Heart right ventricle (tissue), 16 donors: ENCODE measurements around the gene CHEK1. TPM values are rescaled to one million over a fixed set of nuclear protein-coding genes. Genes with fewer than 3 reads are reported as not detected.
A peak's percentile ranks its signal among the peaks of the same experiment; 100 is the strongest.

ENCODE experiments used
- ATAC-seq, 8 donors: fragments of 200-7000 bp; cut with Tn5 transposase; one replicate each; pipeline ENCODE4 v1.9.1; 2020; ENCODE audit warnings: mild to moderate bottlenecking in 8 of 8, moderate library complexity in 8 of 8, moderate number of reproducible peaks in 1 of 8
- DNase-seq, 2 donors: peaks; one replicate each; pipeline ENCODE4 v3.0.0-alpha.2; 2020
- H3K27ac ChIP-seq, 10 donors: fragments of 200-600 bp; sonication (generic) in 2 of 10; one replicate each; pipeline versions ENCODE4 v1.5.0 to v1.8.0; 2020 to 2022; ENCODE audit warnings: mild to moderate bottlenecking in 3 of 10
- H3K27me3 ChIP-seq, 7 donors: fragments of 200-600 bp; one replicate each; pipeline ENCODE4 v1.8.0; 2021 to 2022; ENCODE audit warnings: mild to moderate bottlenecking in 2 of 7
- H3K36me3 ChIP-seq, 9 donors: fragments of 200-600 bp; sonication (generic) in 1 of 9; one replicate each; pipeline versions ENCODE4 v1.5.0 to v1.8.0; 2020 to 2022; ENCODE audit warnings: mild to moderate bottlenecking in 2 of 9
- H3K4me1 ChIP-seq, 9 donors: fragments of 200-600 bp; sonication (generic) in 1 of 9; one replicate each; pipeline versions ENCODE4 v1.5.0 to v1.8.0; 2020 to 2022; ENCODE audit warnings: mild to moderate bottlenecking in 4 of 9
- H3K4me3 ChIP-seq, 10 donors: fragments of 200-600 bp; sonication (generic) in 2 of 10; one replicate each; pipeline versions ENCODE4 v1.5.0 to v1.8.0; 2020 to 2022; ENCODE audit warnings: mild to moderate bottlenecking in 7 of 10, moderate library complexity in 2 of 10
- H3K9me3 ChIP-seq, 11 donors: fragments of 200-600 bp in 10 of 11; sonication (generic) in 2 of 11; one replicate each; pipeline versions ENCODE4 v1.5.0 to v1.8.0; 2013 to 2022; ENCODE audit warnings: mild to moderate bottlenecking in 2 of 11, control low read depth in 1 of 11, moderate library complexity in 1 of 11
- WGBS, 2 donors: extraction: QIAGEN DNeasy Blood & Tissue Kit; methylation state at CpG; one replicate each; pipeline ENCODE4 v1.1.7; 2013; ENCODE audit warnings: inconsistent platforms in 1 of 2; 5-methylcytosine and 5-hydroxymethylcytosine counted together
- intact Hi-C, 10 donors: fragments of 100-400 bp; cut with DNase I; formaldehyde crosslinking; loops; one replicate each; pipeline versions ENCODE4 v1.11.1 to v1.14.2; 2022
- polyA plus RNA-seq, 2 donors: library from polyadenylated mRNA; stranded (reverse); fragments of 200-250 nt; gene quantifications; one replicate each; pipeline ENCODE4 v1.2.3, GENCODE V29; 2013
- total RNA-seq, 10 donors: library from RNA; stranded (reverse); fragmentation: NEBNext Ultra II Directional in 3 of 10; extraction: Animal tissue kit (Norgen Biotek cat#: 25700) in 3 of 10; gene quantifications; one replicate each; pipeline versions ENCODE4 v1.2.1 to v1.2.4, GENCODE V29; 2021 to 2023
- TF ChIP-seq, protein P1 (sequence below), 9 donors: fragments of 200-600 bp; sonication (generic) in 2 of 9; IDR thresholded peaks; one replicate each; pipeline versions ENCODE4 v1.5.0 to v1.8.0; 2021 to 2022; ENCODE audit warnings: antibody characterized with exemption in 9 of 9, mild to moderate bottlenecking in 5 of 9, moderate library complexity in 1 of 9
- donor health status: Arrhythmogenic right ventricular cardiomyopathy.
- donor health status: ischemic (EF 13 %, LVEDD 7.1; RV severe dilation, severe dysfunction).
- donor health status: healthy with polysubstance abuse.
- donor health status: DM: no; HTN: yes; CAD: no.
- donor health status: DM: no; HTN: no; CAD: no.
- donor health status: ischemic (EF 25% LVEDD 6.9; RV normal size, moderate dysfunction).
- donor health status: ischemic (EF 25% LVEDD 5.7; RV mildly dilated, moderate dysfunction).
- donor health status: healthy.
- donor health status: DM: yes; HTN: yes; CAD: no.
- donor health status: Ischemic cardiomyopathy.
- donor health status: ischemic (EF 35%, LVEDD 5.7; RV mildly dilated, moderate dysfunction).
- donor health status: nonischemic (EF 11% LVEDD 7.7; RV severe dilation, severe dysfunction).
- donor health status: DM: yes; HTN: yes; CAD: no.
- donor health status: PGD.
- donor health status: ischemic (EF 29% LVEDD 5.4; RV normal size, mild dysfunction).
- donor health status: nonischemic (EF 23%, LVEDD 6.1; RV moderate dilation, normal function).

Gene CHEK1
- total and polyA plus RNA-seq, 12 donors, result 0.64 to 3.8 (median 1.2) TPM

DNA sequence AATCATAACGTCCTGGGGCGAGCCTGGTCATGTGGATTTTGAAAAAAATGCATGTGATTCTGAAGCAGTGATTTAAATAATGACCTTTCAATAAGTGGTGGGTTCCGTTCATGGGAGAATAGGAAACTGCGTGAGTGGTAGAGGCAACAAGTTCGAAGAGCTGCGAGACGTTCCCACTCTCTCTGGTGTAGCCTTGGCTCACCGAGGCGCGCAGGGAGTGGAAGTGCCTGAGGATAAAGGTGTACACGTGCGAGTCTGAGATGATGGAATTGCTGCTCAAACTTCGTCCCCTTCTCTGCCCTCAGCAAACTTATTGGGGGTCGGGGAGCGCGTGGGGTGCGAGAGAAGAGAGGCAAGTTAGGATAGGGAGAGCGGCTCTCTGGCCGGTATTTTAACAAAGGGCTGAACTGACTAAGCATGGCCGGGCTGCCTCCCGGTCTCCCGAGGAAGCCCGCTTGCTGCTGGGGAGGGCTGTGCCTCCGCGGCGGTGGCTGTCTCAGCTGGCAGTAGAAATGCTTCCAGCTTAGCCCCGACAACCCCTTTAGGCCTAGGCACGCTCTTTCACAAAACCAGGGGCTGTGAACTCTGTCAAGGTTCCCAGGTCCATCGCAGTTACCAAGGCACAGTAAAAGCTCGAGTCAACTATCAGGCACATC lies 33.2 kb upstream of the CHEK1 start:
- DNase-seq (peak; percentile 9 to 21), ATAC-seq (peak; percentile 4 to 53 (median 32))
- H3K4me1 ChIP-seq, result peaks cover 4 to 38% (median 31%) of the 10 kb centered on the region in 9 donors
- peaks cover 0 to 12% (median 4%) of the 10 kb centered on the region in 9 donors for H3K36me3 ChIP-seq
- H3K4me3 ChIP-seq, result peak overlapping the region; percentile 59 to 82 (median 72)
- no peaks in the 10 kb centered on the region for H3K9me3 ChIP-seq
- H3K27ac ChIP-seq, result peak overlapping the region; percentile 83 to 97 (median 94)
- intact Hi-C loops, result loop anchor here in 2 of 10 donors (1.0 to 10.0 kb wide), 4 partner anchors 21 to 637 kb away; partner anchors contain the start of genes CCDC15 (in 1 of the 2), CHEK1 (in 1 of the 2) and EI24 (in 1 of the 2)
- H3K27me3 ChIP-seq, result no peaks in the 10 kb centered on the region
- WGBS, 2 donors, result 1 to 2% methylated on average over 30 of the region's 30 CpGs
- TF ChIP-seq, protein P1, sequence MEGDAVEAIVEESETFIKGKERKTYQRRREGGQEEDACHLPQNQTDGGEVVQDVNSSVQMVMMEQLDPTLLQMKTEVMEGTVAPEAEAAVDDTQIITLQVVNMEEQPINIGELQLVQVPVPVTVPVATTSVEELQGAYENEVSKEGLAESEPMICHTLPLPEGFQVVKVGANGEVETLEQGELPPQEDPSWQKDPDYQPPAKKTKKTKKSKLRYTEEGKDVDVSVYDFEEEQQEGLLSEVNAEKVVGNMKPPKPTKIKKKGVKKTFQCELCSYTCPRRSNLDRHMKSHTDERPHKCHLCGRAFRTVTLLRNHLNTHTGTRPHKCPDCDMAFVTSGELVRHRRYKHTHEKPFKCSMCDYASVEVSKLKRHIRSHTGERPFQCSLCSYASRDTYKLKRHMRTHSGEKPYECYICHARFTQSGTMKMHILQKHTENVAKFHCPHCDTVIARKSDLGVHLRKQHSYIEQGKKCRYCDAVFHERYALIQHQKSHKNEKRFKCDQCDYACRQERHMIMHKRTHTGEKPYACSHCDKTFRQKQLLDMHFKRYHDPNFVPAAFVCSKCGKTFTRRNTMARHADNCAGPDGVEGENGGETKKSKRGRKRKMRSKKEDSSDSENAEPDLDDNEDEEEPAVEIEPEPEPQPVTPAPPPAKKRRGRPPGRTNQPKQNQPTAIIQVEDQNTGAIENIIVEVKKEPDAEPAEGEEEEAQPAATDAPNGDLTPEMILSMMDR (IDR thresholded peaks at IDR 0.05), result no peak

DNA sequence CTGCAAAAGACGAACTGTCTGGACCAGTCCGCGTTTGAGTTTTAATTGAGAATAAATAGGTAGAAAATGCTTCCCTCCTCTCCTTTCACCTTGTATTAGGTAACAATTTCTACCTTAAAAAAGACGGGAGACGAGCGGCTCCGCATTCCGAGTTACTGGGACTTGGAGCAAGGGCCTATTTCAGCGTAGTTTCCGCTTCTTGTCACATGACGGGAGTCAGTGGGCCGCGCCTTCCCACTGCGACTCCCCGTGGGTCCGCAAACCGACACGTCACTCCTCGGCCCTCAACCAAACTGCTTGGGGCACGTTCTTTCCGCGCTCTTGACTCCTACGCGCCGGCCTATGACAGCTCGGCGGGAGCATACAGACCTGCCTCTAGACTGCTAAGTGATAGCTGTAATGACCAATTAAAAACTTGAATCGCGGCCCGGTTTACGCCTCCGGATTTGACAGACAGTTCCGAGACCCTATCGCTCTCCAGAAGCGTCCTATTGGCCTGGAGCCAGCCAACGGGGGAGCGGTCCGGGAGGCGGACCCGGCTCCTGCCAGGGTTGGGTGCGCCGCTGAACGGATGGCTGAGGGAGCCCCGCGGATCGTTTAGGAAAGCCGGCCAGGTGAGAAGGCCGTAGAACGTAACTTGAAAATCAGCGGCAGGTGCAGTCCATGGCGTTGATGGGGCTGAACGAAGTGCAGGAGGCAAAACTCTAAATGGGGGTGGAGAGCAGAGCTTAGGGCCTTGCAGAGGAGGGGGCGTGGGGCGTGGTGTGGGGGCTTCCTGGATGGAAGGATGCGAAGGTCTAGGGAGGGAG lies 32.5 kb upstream of the CHEK1 start, which contains the start of gene STT3A:
Gene STT3A (plus strand): TSS at position 548 of the 809 bp plus-strand sequence. CDS start 3,064 bp downstream, outside the sequence.
- Histone ChIP-seq H3K36me3 (peaks cover 0 to 19% (median 9%) of the 10 kb centered on the region in 9 donors), H3K27me3 (no peaks in the 10 kb centered on the region), H3K9me3 (no peaks in the 10 kb centered on the region), H3K4me1 (peaks cover 4 to 38% (median 31%) of the 10 kb centered on the region in 9 donors), H3K27ac (peak within 1 kb of the TSS; percentile 83 to 97 (median 94)), H3K4me3 (peak within 1 kb of the TSS; percentile 65 to 82 (median 72))
- TF ChIP-seq, protein P1 (IDR thresholded peaks at IDR 0.05), result no peak
- ATAC-seq, result peak; percentile 98 to 100 (median 99)
- 0 to 1% methylated on average over 55 of the region's 55 CpGs for WGBS, 2 donors
- intact Hi-C loops, result loop anchor here in 2 of 10 donors (1.0 to 10.0 kb wide), 4 partner anchors 22 to 638 kb away; partner anchors contain the start of genes CCDC15 (in 1 of the 2), CHEK1 (in 1 of the 2) and EI24 (in 1 of the 2)
- DNase-seq, result peak; percentile 99 to 100

DNA sequence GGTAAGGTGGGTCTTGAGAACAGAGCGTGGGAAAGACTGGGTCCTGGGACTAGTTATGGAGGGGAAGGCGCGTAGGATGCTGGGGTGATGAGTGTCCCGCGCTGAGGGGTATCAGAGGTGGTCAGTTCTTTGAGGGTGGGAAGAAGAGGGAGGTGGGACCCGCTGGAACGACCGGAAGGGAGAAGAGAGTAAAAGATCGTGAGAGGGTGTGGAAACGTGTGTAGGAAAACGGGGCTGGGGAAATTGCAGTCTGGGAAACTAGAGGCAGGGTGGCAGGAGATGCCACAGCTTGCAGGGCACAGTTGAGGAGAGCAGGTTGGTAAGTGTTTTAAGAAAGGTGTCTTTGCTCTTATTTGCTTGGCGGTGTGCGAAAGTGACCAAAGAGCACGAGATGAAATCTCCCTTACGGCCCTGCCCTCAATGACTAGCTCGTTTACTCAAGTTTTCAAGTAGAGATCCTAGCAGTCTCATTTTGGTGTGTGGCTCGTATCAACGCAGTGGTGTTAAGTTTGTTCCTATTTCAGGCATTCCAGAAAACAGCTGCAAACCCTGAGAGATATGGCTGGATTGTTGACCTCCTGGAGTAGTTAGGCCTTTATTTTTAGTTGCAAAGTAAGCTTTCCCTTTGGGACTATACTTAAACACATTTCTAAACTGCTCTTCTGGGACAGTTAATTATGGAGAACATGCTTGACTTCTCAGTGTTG lies 31.7 kb upstream of the CHEK1 start:
- Histone ChIP-seq H3K27ac (peak overlapping the region in 9 of 10 donors; percentile 47 to 97 (median 84)), H3K36me3 (peaks cover 0 to 27% (median 14%) of the 10 kb centered on the region in 9 donors), H3K9me3 (no peaks in the 10 kb centered on the region), H3K4me1 (peaks cover 4 to 38% (median 31%) of the 10 kb centered on the region in 9 donors), H3K4me3 (peak overlapping the region; percentile 56 to 82 (median 72)), H3K27me3 (no peaks in the 10 kb centered on the region)
- intact Hi-C loops, result loop anchor here in 2 of 10 donors (2.0 to 10.0 kb wide), 3 partner anchors 22 to 638 kb away; partner anchors contain the start of genes CCDC15 (in 1 of the 2) and CHEK1 (in 1 of the 2)
- ATAC-seq (peak in 3 of 8 donors; percentile 1 to 14 (median 11)), DNase-seq (no peak)
- WGBS, 2 donors, result 0 to 2% methylated on average over 18 of the region's 18 CpGs
- TF ChIP-seq, protein P1 (IDR thresholded peaks at IDR 0.05), result no peak
